Ishikawa (cell line): ENCODE results near the gene CALML4.

Source experiments
- CEBPB ChIP-seq: IDR thresholded peaks from 2 replicates; pipeline ENCODE4 v1.6.1; 2012
- CREB1 ChIP-seq: IDR thresholded peaks from 2 replicates; pipeline ENCODE4 v1.6.1; 2012; ENCODE audit warnings: low read depth
- EGR1 ChIP-seq: IDR thresholded peaks from 2 replicates; pipeline ENCODE4 v1.6.1; 2012
- EP300 ChIP-seq: IDR thresholded peaks from 2 replicates; pipeline ENCODE4 v1.6.1; 2012; ENCODE audit warnings: borderline replicate concordance
- FOXM1 ChIP-seq: IDR thresholded peaks from 2 replicates; pipeline ENCODE4 v1.6.1; 2012; ENCODE audit warnings: low read depth, borderline replicate concordance
- MAX ChIP-seq: IDR thresholded peaks from 2 replicates; pipeline ENCODE4 v1.6.1; 2012
- NFIC ChIP-seq: IDR thresholded peaks from 2 replicates; pipeline ENCODE4 v1.6.1; 2012
- RAD21 ChIP-seq: IDR thresholded peaks from 2 replicates; pipeline ENCODE4 v1.6.1; 2012; ENCODE audit warnings: low read depth
- TAF1 ChIP-seq: IDR thresholded peaks from 2 replicates; pipeline ENCODE4 v1.6.1; 2012; ENCODE audit warnings: low read depth, mild to moderate bottlenecking
- TCF12 ChIP-seq: IDR thresholded peaks from 2 replicates; pipeline ENCODE4 v1.6.1; 2012; ENCODE audit warnings: low read depth
- TEAD4 ChIP-seq: IDR thresholded peaks from 2 replicates; pipeline ENCODE4 v1.6.1; 2012
- USF1 ChIP-seq: IDR thresholded peaks from 2 replicates; pipeline ENCODE4 v1.6.1; 2012
- YY1 ChIP-seq: IDR thresholded peaks from 2 replicates; pipeline ENCODE4 v1.6.1; 2012; ENCODE audit warnings: low read depth
- ZBTB7A ChIP-seq: IDR thresholded peaks from 2 replicates; pipeline ENCODE4 v1.6.1; 2012; ENCODE audit warnings: low read depth
- TF ChIP-seq, protein P1 (sequence below): IDR thresholded peaks from 2 replicates; pipeline ENCODE4 v1.6.1; 2012; ENCODE audit warnings: low read depth, mild to moderate bottlenecking

CALML4 gene

GRCh38 chr15:68213991-68214837 lies 9.1 kb upstream of the CALML4 start:
- TF ChIP-seq CREB1 (no peak), TCF12 (no peak)

DNA sequence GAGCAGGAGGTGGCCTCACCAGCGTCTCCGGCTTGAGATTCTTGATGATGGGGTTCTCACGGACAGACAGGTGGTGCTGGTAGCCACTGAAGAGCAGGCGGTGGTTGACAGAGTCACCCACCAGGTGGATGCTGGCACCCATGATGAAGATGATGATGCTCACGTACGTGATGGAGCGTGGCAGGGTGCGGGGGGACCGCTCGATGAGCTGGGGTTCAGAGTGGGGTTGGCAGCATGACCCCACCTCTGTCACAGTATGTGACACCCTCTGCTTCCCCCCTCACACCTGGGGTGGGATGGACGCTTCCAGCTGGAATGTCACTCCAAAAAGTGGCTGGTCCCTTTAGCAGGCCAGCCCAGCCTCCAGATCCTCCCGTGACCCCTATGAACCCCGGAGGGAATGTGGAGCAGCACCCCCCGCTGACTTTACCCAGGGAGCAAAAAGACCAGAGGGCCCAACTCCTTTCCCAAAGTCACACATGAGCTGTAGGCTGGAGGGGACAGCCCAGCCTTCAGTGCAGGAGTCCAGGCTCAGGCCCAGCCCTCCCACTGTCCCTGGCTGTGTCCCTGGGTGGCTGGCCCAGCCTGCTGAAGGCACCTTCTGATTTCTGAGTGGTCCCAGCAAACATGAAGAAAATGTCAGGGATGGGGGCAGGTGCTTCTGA lies 6.7 kb upstream of the CALML4 start:
- TF ChIP-seq USF1: no peak
- TF ChIP-seq EGR1: no peak
- TF ChIP-seq, protein P1, sequence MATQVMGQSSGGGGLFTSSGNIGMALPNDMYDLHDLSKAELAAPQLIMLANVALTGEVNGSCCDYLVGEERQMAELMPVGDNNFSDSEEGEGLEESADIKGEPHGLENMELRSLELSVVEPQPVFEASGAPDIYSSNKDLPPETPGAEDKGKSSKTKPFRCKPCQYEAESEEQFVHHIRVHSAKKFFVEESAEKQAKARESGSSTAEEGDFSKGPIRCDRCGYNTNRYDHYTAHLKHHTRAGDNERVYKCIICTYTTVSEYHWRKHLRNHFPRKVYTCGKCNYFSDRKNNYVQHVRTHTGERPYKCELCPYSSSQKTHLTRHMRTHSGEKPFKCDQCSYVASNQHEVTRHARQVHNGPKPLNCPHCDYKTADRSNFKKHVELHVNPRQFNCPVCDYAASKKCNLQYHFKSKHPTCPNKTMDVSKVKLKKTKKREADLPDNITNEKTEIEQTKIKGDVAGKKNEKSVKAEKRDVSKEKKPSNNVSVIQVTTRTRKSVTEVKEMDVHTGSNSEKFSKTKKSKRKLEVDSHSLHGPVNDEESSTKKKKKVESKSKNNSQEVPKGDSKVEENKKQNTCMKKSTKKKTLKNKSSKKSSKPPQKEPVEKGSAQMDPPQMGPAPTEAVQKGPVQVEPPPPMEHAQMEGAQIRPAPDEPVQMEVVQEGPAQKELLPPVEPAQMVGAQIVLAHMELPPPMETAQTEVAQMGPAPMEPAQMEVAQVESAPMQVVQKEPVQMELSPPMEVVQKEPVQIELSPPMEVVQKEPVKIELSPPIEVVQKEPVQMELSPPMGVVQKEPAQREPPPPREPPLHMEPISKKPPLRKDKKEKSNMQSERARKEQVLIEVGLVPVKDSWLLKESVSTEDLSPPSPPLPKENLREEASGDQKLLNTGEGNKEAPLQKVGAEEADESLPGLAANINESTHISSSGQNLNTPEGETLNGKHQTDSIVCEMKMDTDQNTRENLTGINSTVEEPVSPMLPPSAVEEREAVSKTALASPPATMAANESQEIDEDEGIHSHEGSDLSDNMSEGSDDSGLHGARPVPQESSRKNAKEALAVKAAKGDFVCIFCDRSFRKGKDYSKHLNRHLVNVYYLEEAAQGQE: no peak
- no peak for TF ChIP-seq TAF1
- TF ChIP-seq NFIC: no peak
- TF ChIP-seq CREB1: no peak
- no peak for TF ChIP-seq ZBTB7A
- TF ChIP-seq YY1: no peak
- TF ChIP-seq FOXM1: no peak
- TF ChIP-seq TEAD4: no peak
- TF ChIP-seq CEBPB: no peak
- TF ChIP-seq RAD21: no peak
- TF ChIP-seq TCF12: no peak
- no peak for TF ChIP-seq EP300

- TF ChIP-seq TAF1 (no peak), RAD21 (peak; percentile 62)
Observed at GRCh38 chr15:68210821-68211655, 5.9 kb upstream of the CALML4 start.

- TF ChIP-seq ZBTB7A (no peak), EP300 (no peak), TAF1 (no peak), MAX (no peak), FOXM1 (no peak), CREB1 (no peak), USF1 (no peak)
- TF ChIP-seq, protein P1: no peak
Observed at GRCh38 chr15:68210409-68210756, 5.3 kb upstream of the CALML4 start.

- TF ChIP-seq CREB1 (no peak), TAF1 (no peak), EP300 (no peak), FOXM1 (no peak), TCF12 (no peak), RAD21 (no peak), YY1 (no peak), MAX (no peak), NFIC (no peak), TEAD4 (no peak), CEBPB (no peak), EGR1 (no peak), USF1 (no peak), ZBTB7A (no peak)
- TF ChIP-seq, protein P1: no peak
Observed at GRCh38 chr15:68209735-68210408, 4.7 kb upstream of the CALML4 start.
